GM19372 (cell line): ENCODE data around the gene MTAP.
"Not testable (repeated sequence)": the region's sequence is repeated elsewhere in the genome, so short reads cannot be mapped to it uniquely, and the experiment has no call there.

Experiments
- ATAC-seq: cut with Tn5 transposase; IDR thresholded peaks from one replicate; pipeline ENCODE4 v1.9.1; 2021; ENCODE audit warnings: mild to moderate bottlenecking, low read depth, moderate library complexity; ENCODE audit not compliant: unreplicated experiment

MTAP gene

GRCh38 chr9:21904776-21905175, 102.3 kb downstream of the MTAP start:
- ATAC-seq = no peak

- ATAC-seq = no peak
These were observed 103.8 kb downstream of the MTAP start for GRCh38 chr9:21906213-21906612.

- ATAC-seq = no peak
These were observed 104.4 kb downstream of the MTAP start for GRCh38 chr9:21906881-21907280.

GRCh38 chr9:21919377-21920362, 117.2 kb downstream of the MTAP start:
- ATAC-seq = peak; percentile 66

GRCh38 chr9:21923694-21924093, 121.3 kb downstream of the MTAP start:
- no peak for ATAC-seq

- no peak for ATAC-seq
These were observed 125.3 kb downstream of the MTAP start for GRCh38 chr9:21927752-21928151.

GRCh38 chr9:21931428-21931827, 129.0 kb downstream of the MTAP start:
- no peak for ATAC-seq

GRCh38 chr9:21933281-21933680, 130.8 kb downstream of the MTAP start:
- no peak for ATAC-seq

GRCh38 chr9:21933865-21934264, 131.4 kb downstream of the MTAP start:
- ATAC-seq = no peak

GRCh38 chr9:21935631-21936030, 133.2 kb downstream of the MTAP start:
- no peak for ATAC-seq

- ATAC-seq = no peak
These were observed 133.7 kb downstream of the MTAP start for GRCh38 chr9:21936161-21936560.

- ATAC-seq = no peak
These were observed 139.0 kb downstream of the MTAP start for GRCh38 chr9:21941337-21941995.

- ATAC-seq = no peak
These were observed 141.0 kb downstream of the MTAP start for GRCh38 chr9:21943464-21943863.

- no peak for ATAC-seq
These were observed 143.2 kb downstream of the MTAP start for GRCh38 chr9:21945606-21946005.

- ATAC-seq = no peak
These were observed 156.4 kb downstream of the MTAP start for GRCh38 chr9:21958833-21959232.

- not testable (repeated sequence) for ATAC-seq
These were observed 156.8 kb downstream of the MTAP start for GRCh38 chr9:21959268-21959667.

GRCh38 chr9:21961569-21961968, 159.1 kb downstream of the MTAP start:
- no peak for ATAC-seq

GRCh38 chr9:21964925-21965385, 162.5 kb downstream of the MTAP start:
- ATAC-seq = peak; percentile 62

GRCh38 chr9:21965401-21965951, 163.0 kb downstream of the MTAP start:
- peak; percentile 83 for ATAC-seq

- ATAC-seq = no peak
These were observed 163.9 kb downstream of the MTAP start for GRCh38 chr9:21966140-21966851.

- no peak for ATAC-seq
These were observed 164.7 kb downstream of the MTAP start for GRCh38 chr9:21967169-21967568.
